NT2/D1 (cell line): ENCODE results near the gene CASK.

Source experiments
- SUZ12 ChIP-seq: IDR thresholded peaks from 2 replicates; pipeline ENCODE4 v1.6.1; 2011; ENCODE audit not compliant: insufficient read length, insufficient read depth; ENCODE audit errors: extremely low read depth
- YY1 ChIP-seq: IDR thresholded peaks from 2 replicates; pipeline ENCODE4 v1.6.1; 2011; ENCODE audit not compliant: insufficient read length, insufficient read depth
- ZNF274 ChIP-seq: IDR thresholded peaks from 2 replicates; pipeline ENCODE4 v1.6.1; 2011; ENCODE audit warnings: mild to moderate bottlenecking, low read depth, low read length

- TF ChIP-seq ZNF274 (no peak), SUZ12 (no peak), YY1 (no peak)
Observed at GRCh38 chrX:41634284-41634683, 289.1 kb downstream of the CASK start.
